ENCODE results near the gene SYCP2L.

DNA sequence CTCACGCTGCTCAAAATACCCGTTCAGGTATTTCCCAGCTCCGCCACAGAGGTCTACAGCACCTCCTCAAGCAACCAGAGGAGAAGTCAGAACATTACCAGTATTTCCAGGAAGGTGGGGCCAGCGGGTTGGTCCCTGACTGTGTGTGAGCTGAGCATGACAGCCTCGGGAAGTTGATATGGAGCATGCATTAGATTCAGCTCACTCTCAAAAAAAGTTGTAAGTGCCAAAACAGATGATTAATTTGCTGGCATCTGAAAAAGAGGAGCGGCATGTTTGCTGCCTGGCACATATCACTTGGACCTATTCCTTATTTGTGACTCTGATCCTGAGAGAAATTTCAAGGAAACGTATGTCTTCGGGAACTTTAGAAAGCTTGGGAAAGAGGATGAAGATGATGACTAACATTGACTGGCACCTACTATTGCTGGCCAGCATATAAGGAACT is 125.0 kb downstream of the SYCP2L start:
- TF ChIP-seq, protein P1, sequence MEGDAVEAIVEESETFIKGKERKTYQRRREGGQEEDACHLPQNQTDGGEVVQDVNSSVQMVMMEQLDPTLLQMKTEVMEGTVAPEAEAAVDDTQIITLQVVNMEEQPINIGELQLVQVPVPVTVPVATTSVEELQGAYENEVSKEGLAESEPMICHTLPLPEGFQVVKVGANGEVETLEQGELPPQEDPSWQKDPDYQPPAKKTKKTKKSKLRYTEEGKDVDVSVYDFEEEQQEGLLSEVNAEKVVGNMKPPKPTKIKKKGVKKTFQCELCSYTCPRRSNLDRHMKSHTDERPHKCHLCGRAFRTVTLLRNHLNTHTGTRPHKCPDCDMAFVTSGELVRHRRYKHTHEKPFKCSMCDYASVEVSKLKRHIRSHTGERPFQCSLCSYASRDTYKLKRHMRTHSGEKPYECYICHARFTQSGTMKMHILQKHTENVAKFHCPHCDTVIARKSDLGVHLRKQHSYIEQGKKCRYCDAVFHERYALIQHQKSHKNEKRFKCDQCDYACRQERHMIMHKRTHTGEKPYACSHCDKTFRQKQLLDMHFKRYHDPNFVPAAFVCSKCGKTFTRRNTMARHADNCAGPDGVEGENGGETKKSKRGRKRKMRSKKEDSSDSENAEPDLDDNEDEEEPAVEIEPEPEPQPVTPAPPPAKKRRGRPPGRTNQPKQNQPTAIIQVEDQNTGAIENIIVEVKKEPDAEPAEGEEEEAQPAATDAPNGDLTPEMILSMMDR (IDR thresholded peaks at IDR 0.05): no peak
- TF ChIP-seq POLR2A (IDR thresholded peaks at IDR 0.05; ENCODE audit: low read length): no peak
- TF ChIP-seq, protein P2, sequence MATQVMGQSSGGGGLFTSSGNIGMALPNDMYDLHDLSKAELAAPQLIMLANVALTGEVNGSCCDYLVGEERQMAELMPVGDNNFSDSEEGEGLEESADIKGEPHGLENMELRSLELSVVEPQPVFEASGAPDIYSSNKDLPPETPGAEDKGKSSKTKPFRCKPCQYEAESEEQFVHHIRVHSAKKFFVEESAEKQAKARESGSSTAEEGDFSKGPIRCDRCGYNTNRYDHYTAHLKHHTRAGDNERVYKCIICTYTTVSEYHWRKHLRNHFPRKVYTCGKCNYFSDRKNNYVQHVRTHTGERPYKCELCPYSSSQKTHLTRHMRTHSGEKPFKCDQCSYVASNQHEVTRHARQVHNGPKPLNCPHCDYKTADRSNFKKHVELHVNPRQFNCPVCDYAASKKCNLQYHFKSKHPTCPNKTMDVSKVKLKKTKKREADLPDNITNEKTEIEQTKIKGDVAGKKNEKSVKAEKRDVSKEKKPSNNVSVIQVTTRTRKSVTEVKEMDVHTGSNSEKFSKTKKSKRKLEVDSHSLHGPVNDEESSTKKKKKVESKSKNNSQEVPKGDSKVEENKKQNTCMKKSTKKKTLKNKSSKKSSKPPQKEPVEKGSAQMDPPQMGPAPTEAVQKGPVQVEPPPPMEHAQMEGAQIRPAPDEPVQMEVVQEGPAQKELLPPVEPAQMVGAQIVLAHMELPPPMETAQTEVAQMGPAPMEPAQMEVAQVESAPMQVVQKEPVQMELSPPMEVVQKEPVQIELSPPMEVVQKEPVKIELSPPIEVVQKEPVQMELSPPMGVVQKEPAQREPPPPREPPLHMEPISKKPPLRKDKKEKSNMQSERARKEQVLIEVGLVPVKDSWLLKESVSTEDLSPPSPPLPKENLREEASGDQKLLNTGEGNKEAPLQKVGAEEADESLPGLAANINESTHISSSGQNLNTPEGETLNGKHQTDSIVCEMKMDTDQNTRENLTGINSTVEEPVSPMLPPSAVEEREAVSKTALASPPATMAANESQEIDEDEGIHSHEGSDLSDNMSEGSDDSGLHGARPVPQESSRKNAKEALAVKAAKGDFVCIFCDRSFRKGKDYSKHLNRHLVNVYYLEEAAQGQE (IDR thresholded peaks at IDR 0.05): no peak
- TF ChIP-seq HDAC2 (IDR thresholded peaks at IDR 0.05): no peak
- TF ChIP-seq ZNF302 (CRISPR knock-in tag; IDR thresholded peaks at IDR 0.05): no peak
- TF ChIP-seq, protein P3, sequence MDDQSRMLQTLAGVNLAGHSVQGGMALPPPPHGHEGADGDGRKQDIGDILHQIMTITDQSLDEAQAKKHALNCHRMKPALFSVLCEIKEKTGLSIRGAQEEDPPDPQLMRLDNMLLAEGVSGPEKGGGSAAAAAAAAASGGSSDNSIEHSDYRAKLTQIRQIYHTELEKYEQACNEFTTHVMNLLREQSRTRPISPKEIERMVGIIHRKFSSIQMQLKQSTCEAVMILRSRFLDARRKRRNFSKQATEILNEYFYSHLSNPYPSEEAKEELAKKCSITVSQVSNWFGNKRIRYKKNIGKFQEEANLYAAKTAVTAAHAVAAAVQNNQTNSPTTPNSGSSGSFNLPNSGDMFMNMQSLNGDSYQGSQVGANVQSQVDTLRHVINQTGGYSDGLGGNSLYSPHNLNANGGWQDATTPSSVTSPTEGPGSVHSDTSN (IDR thresholded peaks at IDR 0.05): no peak
- no peak for TF ChIP-seq CHD2 (IDR thresholded peaks at IDR 0.05; ENCODE audit: low read length, partially characterized antibody)
- no peak for TF ChIP-seq RCOR1 (IDR thresholded peaks at IDR 0.05; ENCODE audit: low read depth, low read length)
- no peak for TF ChIP-seq RNF2 (IDR thresholded peaks at IDR 0.05; ENCODE audit: borderline replicate concordance, low read depth)
- no peak for TF ChIP-seq ZC3H11A (IDR thresholded peaks at IDR 0.05)

Data from A549 (cell line).